Central memory CD8-positive, alpha-beta T cell (primary cell): ENCODE data around the gene ADGRE1.

Experiments
- ATAC-seq: fragments of 150-1000 bp; cut with Tn5 transposase; replicated peaks from 2 replicates; pipeline ENCODE4 v1.10.0; 2022; ENCODE audit warnings: mild to moderate bottlenecking, moderate FRiP score, moderate number of reproducible peaks; ENCODE audit not compliant: poor library complexity, severe bottlenecking; ENCODE audit errors: extremely low read depth
- DNase-seq, 2 donors: peaks; one replicate each; pipeline ENCODE4 v3.0.0; 2021; ENCODE audit warnings: low spot score in 2 of 2
- H3K27ac Mint-ChIP-seq: one replicate; pipeline ENCODE4 v1.8.0; 2022; ENCODE audit warnings: low read depth, mild to moderate bottlenecking, moderate library complexity, mixed read lengths
- H3K27me3 Mint-ChIP-seq: one replicate; pipeline ENCODE4 v1.8.0; 2022; ENCODE audit warnings: mixed read lengths
- H3K36me3 Mint-ChIP-seq: one replicate; pipeline ENCODE4 v1.8.0; 2022; ENCODE audit warnings: mild to moderate bottlenecking, moderate library complexity, mixed read lengths; ENCODE audit not compliant: insufficient read depth
- H3K4me1 Mint-ChIP-seq: one replicate; pipeline ENCODE4 v1.8.0; 2022; ENCODE audit warnings: mixed read lengths
- H3K4me3 Mint-ChIP-seq: one replicate; pipeline ENCODE4 v1.8.0; 2022; ENCODE audit warnings: mild to moderate bottlenecking, moderate library complexity, mixed read lengths
- H3K9me3 Mint-ChIP-seq: one replicate; pipeline ENCODE4 v1.8.0; 2022; ENCODE audit warnings: mixed read lengths

The ADGRE1 gene, protein sequence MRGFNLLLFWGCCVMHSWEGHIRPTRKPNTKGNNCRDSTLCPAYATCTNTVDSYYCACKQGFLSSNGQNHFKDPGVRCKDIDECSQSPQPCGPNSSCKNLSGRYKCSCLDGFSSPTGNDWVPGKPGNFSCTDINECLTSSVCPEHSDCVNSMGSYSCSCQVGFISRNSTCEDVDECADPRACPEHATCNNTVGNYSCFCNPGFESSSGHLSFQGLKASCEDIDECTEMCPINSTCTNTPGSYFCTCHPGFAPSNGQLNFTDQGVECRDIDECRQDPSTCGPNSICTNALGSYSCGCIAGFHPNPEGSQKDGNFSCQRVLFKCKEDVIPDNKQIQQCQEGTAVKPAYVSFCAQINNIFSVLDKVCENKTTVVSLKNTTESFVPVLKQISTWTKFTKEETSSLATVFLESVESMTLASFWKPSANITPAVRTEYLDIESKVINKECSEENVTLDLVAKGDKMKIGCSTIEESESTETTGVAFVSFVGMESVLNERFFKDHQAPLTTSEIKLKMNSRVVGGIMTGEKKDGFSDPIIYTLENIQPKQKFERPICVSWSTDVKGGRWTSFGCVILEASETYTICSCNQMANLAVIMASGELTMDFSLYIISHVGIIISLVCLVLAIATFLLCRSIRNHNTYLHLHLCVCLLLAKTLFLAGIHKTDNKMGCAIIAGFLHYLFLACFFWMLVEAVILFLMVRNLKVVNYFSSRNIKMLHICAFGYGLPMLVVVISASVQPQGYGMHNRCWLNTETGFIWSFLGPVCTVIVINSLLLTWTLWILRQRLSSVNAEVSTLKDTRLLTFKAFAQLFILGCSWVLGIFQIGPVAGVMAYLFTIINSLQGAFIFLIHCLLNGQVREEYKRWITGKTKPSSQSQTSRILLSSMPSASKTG

GRCh38 chr19:6887316-6887715 lies at the start of gene ADGRE1:
TSS of gene ADGRE1 (plus strand) at chr19:6887579. CDS start at chr19:6887609, 30 bp downstream.
- no peak for ATAC-seq
- Mint-ChIP-seq H3K4me3 (no peak within 1 kb of the TSS), H3K4me1 (peaks cover 32% of the 10 kb centered on the region)

GRCh38 chr19:6838062-6838655 lies 49.2 kb upstream of the ADGRE1 start:
- peak overlapping the region; percentile 25 for H3K27ac Mint-ChIP-seq
- H3K27me3 Mint-ChIP-seq = no peaks in the 10 kb centered on the region
- H3K4me1 Mint-ChIP-seq = peaks cover 5% of the 10 kb centered on the region
- H3K4me3 Mint-ChIP-seq = no peak overlapping the region
- DNase-seq (no peak), ATAC-seq (no peak)
- H3K9me3 Mint-ChIP-seq = no peaks in the 10 kb centered on the region
- H3K36me3 Mint-ChIP-seq = peaks cover 48% of the 10 kb centered on the region

More at GRCh38 chr19:6887316-6887715, at the start of gene ADGRE1:
- H3K9me3 Mint-ChIP-seq = peaks cover 6% of the 10 kb centered on the region
- DNase-seq = no peak
- H3K27me3 Mint-ChIP-seq = no peaks in the 10 kb centered on the region
- H3K27ac Mint-ChIP-seq = peak within 1 kb of the TSS; percentile 4
- H3K36me3 Mint-ChIP-seq = peaks cover 8% of the 10 kb centered on the region

GRCh38 chr19:6842871-6843607 lies 44.3 kb upstream of the ADGRE1 start:
- Mint-ChIP-seq H3K4me1 (no peaks in the 10 kb centered on the region), H3K27me3 (no peaks in the 10 kb centered on the region), H3K4me3 (no peak overlapping the region), H3K27ac (no peak overlapping the region), H3K9me3 (no peaks in the 10 kb centered on the region), H3K36me3 (peaks cover 39% of the 10 kb centered on the region)
- DNase-seq (no peak), ATAC-seq (no peak)

DNA sequence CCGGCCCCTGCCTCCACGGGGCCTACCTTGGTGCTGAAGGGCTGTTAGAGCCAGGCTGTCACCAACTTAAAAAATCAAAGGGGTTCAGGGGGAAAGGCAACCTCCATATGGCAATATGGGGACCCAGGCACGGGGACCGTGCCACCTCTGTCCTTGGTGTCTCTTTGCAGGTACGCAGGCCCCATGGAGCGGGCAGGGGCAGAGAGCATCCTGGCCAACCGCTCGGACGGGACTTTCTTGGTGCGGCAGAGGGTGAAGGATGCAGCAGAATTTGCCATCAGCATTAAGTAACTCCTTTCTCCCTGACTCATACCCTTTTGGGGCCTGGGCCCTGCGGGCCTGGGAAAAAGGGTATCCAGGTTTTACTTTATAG lies 39.6 kb upstream of the ADGRE1 start:
- Mint-ChIP-seq H3K4me3 (no peak overlapping the region), H3K4me1 (no peaks in the 10 kb centered on the region), H3K27me3 (no peaks in the 10 kb centered on the region), H3K27ac (peak overlapping the region; percentile 61), H3K36me3 (peaks cover 58% of the 10 kb centered on the region), H3K9me3 (no peaks in the 10 kb centered on the region)
- DNase-seq (no peak), ATAC-seq (no peak)

- no peak overlapping the region for H3K4me3 Mint-ChIP-seq
- H3K4me1 Mint-ChIP-seq = no peaks in the 10 kb centered on the region
- DNase-seq (no peak), ATAC-seq (no peak)
- no peaks in the 10 kb centered on the region for H3K27me3 Mint-ChIP-seq
- H3K36me3 Mint-ChIP-seq = peaks cover 57% of the 10 kb centered on the region
- no peak overlapping the region for H3K27ac Mint-ChIP-seq
- no peaks in the 10 kb centered on the region for H3K9me3 Mint-ChIP-seq
These were observed 38.4 kb upstream of the ADGRE1 start for GRCh38 chr19:6848986-6849385.

GRCh38 chr19:6849876-6850275 lies 37.5 kb upstream of the ADGRE1 start:
- Mint-ChIP-seq H3K9me3 (no peaks in the 10 kb centered on the region), H3K27ac (no peak overlapping the region), H3K27me3 (no peaks in the 10 kb centered on the region), H3K36me3 (peaks cover 60% of the 10 kb centered on the region), H3K4me3 (no peak overlapping the region), H3K4me1 (no peaks in the 10 kb centered on the region)
- DNase-seq (no peak), ATAC-seq (no peak)

GRCh38 chr19:6851359-6851758 lies 36.0 kb upstream of the ADGRE1 start:
- Mint-ChIP-seq H3K4me1 (no peaks in the 10 kb centered on the region), H3K27ac (peak overlapping the region; percentile 16), H3K9me3 (no peaks in the 10 kb centered on the region), H3K4me3 (no peak overlapping the region), H3K27me3 (no peaks in the 10 kb centered on the region), H3K36me3 (peaks cover 69% of the 10 kb centered on the region)
- no peak for ATAC-seq
- no peak for DNase-seq

DNA sequence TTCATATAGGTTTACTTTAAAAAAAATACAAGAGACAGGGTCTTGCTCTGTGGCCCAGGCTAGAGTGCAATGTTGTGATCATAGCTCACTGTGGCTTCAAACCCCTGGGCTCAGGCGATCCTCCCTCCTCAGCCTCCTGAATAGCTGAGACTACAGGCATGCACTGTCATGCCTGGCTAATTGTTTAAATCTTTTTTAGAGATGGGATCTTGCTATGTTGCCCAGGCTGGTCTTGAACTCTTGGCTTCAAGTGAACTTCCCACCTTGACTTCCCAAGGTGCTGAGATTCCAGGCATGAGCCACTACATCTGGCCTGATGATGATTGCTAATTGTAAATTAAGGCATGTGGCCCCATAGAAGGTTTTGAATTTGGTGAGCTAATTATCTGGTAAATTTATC lies 35.4 kb upstream of the ADGRE1 start:
- H3K36me3 Mint-ChIP-seq = peaks cover 73% of the 10 kb centered on the region
- no peaks in the 10 kb centered on the region for H3K9me3 Mint-ChIP-seq
- no peak overlapping the region for H3K27ac Mint-ChIP-seq
- H3K27me3 Mint-ChIP-seq = no peaks in the 10 kb centered on the region
- H3K4me1 Mint-ChIP-seq = no peaks in the 10 kb centered on the region
- no peak for ATAC-seq
- H3K4me3 Mint-ChIP-seq = no peak overlapping the region
- no peak for DNase-seq

DNA sequence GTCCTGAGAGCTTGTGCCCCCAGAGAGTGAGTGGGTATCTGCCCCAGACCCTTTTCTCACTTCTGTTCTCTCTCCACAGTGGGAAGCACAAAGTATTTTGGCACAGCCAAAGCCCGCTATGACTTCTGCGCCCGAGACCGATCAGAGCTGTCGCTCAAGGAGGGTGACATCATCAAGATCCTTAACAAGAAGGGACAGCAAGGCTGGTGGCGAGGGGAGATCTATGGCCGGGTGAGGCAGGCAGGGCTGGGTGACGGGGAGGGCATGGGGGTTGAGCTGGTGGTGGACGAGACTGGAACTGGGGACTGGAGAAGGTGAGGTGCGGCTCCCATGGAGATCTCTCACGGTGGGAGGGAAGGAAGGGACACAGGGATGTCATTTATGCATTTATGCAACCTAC lies 33.5 kb upstream of the ADGRE1 start:
- Mint-ChIP-seq H3K36me3 (peaks cover 64% of the 10 kb centered on the region), H3K4me1 (no peaks in the 10 kb centered on the region), H3K27ac (peak overlapping the region; percentile 68), H3K27me3 (no peaks in the 10 kb centered on the region), H3K9me3 (no peaks in the 10 kb centered on the region), H3K4me3 (no peak overlapping the region)
- ATAC-seq (no peak), DNase-seq (no peak)

GRCh38 chr19:6854758-6855157 lies 32.6 kb upstream of the ADGRE1 start:
- ATAC-seq (no peak), DNase-seq (no peak)
- Mint-ChIP-seq H3K4me3 (no peak overlapping the region), H3K27ac (peak overlapping the region; percentile 68), H3K4me1 (no peaks in the 10 kb centered on the region), H3K9me3 (no peaks in the 10 kb centered on the region), H3K36me3 (peaks cover 62% of the 10 kb centered on the region), H3K27me3 (no peaks in the 10 kb centered on the region)

DNA sequence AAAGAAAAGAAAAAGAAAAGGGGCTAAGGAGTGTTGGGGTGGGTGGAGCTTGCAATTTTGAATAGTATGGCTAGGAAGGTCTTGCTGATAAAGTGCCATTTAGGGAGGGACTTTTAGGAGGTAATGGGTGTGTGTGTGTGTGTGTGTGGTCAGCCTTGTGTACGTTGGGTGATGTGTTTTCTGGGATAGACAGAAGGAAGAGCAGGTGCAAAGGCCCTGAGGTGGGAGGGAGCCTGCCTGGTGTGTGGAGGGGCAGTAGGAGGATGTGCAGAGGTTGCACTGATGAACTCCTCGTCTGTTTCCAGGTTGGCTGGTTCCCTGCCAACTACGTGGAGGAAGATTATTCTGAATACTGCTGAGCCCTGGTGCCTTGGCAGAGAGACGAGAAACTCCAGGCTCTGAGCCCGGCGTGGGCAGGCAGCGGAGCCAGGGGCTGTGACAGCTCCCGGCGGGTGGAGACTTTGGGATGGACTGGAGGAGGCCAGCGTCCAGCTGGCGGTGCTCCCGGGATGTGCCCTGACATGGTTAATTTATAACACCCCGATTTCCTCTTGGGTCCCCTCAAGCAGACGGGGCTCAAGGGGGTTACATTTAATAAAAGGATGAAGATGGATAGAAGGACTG lies 30.5 kb upstream of the ADGRE1 start:
- peak overlapping the region; percentile 42 for H3K27ac Mint-ChIP-seq
- peaks cover 5% of the 10 kb centered on the region for H3K4me1 Mint-ChIP-seq
- no peak for ATAC-seq
- no peak overlapping the region for H3K4me3 Mint-ChIP-seq
- DNase-seq = no peak
- no peaks in the 10 kb centered on the region for H3K9me3 Mint-ChIP-seq
- H3K36me3 Mint-ChIP-seq = peaks cover 55% of the 10 kb centered on the region
- H3K27me3 Mint-ChIP-seq = no peaks in the 10 kb centered on the region
